Right lobe of liver (tissue), 4 donors: Measurements from ENCODE around the gene MAPRE2.

Experiments used
- POLR2A ChIP-seq: fragments of 450-650 bp; IDR thresholded peaks from one replicate; pipeline ENCODE4 v1.6.1; 2017; ENCODE audit warnings: antibody characterized with exemption, mild to moderate bottlenecking
- TF ChIP-seq, protein P1 (sequence below), 4 donors: fragments of 200-600 bp in 3 of 4; fragments of 450-650 bp in 1 of 4; IDR thresholded peaks; one replicate each; pipeline versions ENCODE4 v1.5.1 to v1.8.0; 2016 to 2022; ENCODE audit warnings: antibody characterized with exemption in 4 of 4, mild to moderate bottlenecking in 2 of 4
- donor health status: DM: no; HTN: no; CAD: no.
- donor health status: DM: no; HTN: no; CAD: no.
- donor health status: DM: no; HTN: yes; CAD: no.

DNA sequence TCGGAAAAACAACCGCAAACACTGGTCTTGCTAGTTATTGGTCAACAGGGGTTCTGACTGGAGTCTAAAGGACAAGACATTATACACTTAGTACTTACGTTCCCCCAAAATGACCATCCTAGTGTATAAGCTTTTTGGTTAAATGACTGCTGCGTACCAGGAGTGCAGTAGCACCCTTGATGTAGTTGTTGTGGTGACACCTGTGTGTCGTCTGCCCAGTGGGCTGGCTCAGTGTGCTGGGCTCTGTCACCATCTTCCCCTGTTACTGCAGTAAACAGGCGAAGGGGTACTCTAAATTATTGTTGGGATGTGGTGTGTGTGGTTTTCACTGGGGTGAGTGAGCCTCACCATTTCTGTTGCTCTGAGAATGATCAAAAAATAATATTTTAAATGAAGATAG lies 76.2 kb downstream of the MAPRE2 start:
- TF ChIP-seq POLR2A, result no peak
- TF ChIP-seq, protein P1, sequence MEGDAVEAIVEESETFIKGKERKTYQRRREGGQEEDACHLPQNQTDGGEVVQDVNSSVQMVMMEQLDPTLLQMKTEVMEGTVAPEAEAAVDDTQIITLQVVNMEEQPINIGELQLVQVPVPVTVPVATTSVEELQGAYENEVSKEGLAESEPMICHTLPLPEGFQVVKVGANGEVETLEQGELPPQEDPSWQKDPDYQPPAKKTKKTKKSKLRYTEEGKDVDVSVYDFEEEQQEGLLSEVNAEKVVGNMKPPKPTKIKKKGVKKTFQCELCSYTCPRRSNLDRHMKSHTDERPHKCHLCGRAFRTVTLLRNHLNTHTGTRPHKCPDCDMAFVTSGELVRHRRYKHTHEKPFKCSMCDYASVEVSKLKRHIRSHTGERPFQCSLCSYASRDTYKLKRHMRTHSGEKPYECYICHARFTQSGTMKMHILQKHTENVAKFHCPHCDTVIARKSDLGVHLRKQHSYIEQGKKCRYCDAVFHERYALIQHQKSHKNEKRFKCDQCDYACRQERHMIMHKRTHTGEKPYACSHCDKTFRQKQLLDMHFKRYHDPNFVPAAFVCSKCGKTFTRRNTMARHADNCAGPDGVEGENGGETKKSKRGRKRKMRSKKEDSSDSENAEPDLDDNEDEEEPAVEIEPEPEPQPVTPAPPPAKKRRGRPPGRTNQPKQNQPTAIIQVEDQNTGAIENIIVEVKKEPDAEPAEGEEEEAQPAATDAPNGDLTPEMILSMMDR (IDR thresholded peaks at IDR 0.05), result no peak
